Measurements from ENCODE around the gene SPOPL.
"Not testable (repeated sequence)": the region's sequence is repeated elsewhere in the genome, so short reads cannot be mapped to it uniquely, and the experiment has no call there.

Gene SPOPL

DNA sequence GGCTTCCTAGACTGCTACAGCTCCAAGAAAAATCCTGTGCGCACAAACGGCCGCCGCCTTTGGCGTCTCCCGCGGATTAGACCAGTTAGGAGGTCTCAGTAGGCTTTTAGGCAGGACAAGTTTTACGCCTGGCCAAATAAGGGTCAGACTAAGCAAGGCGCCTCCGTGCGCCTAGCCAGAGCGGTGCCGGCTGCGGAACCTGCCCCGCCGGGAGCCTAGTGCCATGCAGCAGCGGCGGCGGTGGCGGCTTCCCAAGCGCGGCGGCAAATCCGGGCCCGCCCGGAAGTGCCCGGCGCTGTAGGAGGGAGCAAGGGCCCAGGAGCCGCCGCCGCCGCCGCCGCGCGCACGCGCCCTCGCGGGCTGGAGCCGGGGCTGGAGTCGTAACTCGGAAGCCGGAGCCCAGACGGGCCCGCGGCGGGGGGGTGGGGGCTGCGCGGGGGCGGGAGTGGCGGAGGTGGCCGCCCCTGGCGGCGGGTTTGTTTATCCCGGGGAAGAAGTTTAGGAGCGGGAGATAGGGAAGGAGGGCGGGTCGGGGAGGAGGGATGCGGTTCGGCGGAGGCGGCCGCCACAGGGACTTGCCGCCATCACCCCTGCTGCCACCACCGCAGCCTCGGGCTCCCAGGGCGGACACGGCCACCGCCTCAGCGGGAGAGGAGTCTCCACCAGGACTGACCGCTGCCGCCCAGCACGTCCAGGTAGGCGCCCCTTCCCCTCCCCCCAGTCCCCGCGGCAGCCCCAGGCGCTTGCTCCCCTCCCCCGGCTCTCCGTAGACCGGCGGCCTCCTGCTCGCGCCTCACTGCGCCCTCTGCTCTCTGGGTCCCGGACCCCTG, at the start of gene SPOPL:
Gene SPOPL, plus strand, starts transcription at position 346 of the 830 bp plus-strand sequence. CDS start 48,447 bp downstream, outside the sequence.
- peak; percentile 70 to 79 (median 73) for DNase-seq

DNA sequence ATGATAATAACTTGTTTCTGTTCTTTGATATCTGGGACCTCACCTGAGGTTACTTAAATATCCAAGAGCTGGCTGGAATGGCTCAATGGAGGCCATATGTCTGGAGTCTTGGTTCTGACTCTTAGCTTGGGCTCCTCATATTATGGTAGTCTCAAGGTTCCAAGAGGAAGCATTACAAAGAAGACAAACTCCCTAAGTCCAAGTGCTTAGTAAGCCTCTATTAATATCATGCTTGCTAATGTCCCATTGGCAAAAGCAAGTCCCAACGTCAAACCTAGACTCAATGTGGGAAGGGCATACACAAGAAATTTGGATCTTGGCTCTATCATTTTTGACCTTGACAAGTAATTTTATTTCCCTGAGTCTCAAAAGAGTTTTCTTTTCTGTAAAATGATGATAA, 49.2 kb upstream of the SPOPL start:
- DNase-seq = no peak

DNA sequence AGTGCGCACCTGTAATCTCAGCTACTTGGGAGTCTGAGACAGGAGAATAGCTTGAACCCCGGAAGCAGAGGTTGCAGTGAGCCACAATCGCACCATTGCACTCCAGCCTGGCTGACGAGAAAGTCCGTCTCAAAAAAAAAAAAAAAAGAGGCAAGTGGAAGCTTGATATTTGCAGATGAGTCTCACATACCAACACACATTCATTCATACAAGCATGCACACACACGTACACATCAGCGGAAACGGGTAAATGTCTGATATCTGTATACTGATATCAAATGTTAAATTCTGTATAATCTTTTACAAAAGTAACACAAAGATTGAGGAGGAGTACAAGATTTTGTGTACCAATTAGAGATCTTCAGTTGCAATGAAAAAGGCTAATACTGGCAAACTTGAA, 47.8 kb upstream of the SPOPL start:
- DNase-seq = no peak

DNA sequence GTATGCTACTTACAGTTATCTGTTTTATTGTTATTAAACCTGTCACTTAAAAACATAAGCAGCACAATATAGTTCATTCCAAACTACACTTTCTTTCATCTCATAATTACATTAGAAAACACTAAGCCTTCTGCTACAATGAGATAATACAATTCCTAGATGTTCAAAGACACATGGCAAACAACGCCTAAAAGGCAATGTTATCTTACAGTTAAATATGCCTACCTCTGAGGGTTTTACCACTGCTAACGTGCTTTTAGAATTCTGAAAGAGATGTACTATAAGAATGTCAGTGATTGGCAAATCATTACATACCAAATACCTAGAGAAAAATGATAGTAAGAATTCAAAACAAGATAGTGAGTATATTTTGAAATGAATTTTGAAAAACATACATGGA, 46.8 kb upstream of the SPOPL start:
- no peak for DNase-seq

DNA sequence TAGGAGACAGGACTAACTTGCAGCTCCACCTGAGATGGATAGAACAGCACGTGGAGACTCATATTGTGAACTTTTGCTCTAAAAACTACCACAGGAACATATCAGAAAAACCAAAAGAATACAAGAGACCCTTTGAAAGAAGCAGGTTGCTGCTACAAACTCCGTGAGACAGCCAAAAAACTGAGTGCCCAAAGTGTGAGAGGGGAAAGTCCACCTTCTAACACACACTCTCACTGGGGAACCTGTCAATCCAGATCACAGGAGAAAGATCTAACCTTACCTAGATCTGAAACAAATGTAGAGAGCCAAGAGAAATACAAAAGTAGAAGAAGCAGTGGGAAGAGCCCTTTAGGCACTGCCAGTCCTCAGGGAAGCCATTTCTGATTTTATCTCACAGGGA, 46.3 kb upstream of the SPOPL start:
- DNase-seq = no peak

DNA sequence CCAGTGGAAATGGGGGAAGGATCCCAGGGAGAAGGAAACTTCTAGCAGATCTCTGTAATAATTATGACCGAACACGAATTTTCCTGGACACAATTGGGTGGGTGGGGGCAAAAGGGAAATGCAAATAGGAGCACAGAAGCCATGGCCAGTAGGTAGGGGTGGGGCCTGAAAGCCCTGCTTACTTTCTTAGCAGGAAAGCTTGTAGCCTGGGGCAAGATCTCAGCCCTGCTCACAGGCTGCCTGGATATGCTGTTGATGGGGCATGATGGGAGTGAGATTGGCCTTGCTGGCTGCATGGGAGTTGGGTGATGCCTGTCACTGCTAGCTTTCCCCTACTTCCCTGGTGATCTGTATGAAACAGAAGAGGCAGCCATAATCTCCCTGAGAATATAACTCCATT, 45.9 kb upstream of the SPOPL start:
- DNase-seq = no peak

DNA sequence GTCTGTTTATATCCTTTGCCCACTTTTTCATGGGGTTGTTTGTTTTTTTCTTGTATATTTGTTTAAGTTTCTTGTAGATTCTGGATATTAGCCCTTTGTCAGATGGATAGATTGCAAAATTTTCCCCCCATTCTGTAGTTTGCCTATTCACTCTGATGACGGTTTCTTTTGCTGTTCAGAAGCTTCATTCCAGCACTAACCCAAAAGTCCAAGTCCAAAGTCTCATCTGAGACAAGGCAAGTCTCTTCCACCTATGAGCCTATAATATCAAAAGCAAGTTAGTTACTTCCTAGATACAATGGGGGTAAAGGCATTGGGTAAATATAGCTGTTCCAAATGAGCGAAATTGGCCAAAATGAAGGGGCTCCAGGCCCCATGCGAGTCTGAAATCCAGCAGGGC, 38.9 kb upstream of the SPOPL start:
- DNase-seq = not testable (repeated sequence)

DNA sequence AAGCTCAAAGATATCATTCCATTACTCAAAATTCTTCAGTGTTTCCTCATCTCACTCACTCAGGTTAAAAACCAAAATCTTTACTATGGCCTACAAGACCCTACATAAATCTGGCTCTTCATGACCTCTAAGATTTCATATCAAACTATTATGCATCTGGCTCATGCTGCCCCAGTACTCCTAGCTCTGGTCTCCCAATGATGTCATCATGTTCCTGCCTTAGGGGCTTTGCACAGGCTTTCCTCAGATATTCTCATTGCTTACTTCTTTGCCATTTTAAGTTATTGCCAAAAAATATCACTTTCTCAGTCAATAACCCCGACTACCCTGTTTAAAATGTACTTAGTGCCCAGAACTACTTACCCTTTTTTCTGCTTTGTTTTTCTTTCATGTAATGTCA, 33.0 kb upstream of the SPOPL start:
- DNase-seq = no peak

DNA sequence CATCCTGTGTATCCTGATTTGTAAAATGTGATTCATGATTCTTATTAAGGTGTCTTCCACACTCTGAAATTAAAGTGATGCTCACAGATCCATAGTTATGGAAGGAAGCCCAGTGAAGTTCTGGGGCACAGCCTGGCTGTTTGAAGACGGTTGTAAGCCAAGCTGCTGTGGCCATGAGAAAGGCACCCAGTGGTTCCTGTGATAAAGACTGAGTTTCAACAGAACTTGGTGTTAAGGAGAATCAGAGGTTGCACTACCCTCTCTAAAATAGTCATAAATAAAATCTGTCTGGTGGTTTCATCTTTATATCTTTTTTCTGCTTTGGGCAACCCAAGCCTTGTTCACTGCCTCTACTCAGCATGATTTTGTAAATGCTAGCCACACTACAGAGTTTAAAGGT, 32.2 kb upstream of the SPOPL start:
- no peak for DNase-seq

DNA sequence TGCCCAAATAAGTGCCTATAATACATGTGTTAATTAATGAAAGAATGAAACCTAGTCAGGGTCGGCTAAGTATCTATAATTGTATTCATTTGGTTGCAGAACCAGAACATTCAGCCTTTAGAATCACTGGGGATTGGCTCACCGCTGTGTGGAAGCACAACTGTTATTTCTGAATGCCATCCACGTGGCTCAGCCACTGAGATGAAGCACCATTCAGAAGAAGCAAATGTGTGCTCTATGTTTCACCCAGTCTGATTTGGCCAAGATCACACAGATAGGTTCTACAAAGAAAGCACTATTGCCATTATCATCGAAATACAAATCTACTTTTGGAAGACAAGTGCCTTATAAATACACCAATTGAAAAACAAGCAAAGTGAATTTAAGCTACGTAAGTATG, 30.6 kb upstream of the SPOPL start:
- DNase-seq = no peak

DNA sequence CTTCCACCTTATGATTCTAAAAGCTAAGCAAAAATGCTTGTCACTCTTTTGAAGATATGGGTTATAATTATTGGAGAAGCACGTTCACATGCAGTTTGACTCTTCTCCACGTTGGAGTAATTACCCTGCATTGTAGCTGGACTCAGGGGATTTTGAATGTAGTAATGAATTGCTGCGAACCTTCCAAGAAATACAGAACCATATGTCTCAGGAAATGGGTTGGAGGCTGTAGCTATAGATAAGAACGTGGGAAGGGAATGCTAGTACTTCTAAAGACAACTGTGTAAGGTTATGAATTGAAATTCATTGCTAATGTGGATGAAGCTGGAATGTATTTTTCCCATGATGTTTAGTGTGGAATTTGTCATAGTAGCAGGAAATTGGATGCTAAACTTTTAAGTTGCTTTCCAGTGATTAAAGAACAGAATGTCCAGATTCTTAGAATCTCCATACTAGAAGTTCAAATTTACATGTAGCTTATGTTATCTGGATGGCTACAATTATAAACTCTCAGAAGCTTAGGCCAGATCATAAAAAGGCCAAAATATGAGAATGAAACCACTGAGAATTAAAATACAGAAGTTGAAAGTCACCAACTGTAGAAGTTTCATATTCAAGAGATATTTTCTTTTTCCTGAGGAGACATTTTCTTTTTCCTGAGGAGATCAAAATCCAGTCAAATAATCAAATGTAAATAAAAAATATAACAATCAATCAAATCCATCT, 27.3 kb upstream of the SPOPL start:
- DNase-seq = no peak

DNA sequence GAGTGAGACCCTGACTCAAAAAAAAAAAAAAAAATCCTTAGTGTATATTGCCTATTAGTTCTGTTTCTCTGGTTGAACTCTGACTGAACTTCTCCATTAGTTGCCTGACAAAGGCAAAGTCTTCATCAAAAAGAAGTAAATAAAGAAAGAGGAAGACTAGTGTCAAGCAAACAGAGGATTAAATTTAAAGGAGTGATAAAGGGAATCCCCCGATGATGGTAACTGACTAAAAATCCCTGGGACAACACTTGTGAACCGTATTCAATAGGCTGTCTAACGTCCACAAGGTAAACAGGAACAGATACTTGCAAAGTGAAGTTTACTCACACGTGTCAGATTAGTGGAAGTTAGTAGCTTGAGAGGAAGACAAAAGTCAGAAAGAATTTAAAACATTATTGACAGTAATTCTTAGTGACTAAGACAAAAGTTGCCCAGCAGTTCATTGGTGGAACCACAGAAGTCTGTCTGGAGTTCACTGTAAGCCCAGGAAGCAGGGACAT, 26.2 kb upstream of the SPOPL start:
- DNase-seq = no peak

DNA sequence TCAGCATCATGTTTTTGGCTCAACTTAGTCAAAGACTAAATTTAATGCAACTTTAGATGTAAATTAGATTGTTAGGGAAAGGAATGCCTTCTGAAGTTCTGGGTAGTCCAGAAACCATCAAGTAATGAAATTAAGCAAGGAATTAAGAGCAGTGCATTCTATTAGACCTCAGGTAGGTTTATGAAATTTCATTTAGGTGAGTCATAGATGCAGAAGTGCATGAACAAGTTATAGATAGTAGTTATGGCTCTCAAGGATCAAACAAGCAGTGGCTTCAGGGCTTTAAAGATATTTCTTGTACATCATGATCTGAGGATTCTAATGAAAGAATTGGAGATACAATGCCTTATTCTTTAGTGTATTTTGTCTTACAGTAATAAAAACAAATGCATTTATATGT, 25.4 kb upstream of the SPOPL start:
- DNase-seq = no peak

DNA sequence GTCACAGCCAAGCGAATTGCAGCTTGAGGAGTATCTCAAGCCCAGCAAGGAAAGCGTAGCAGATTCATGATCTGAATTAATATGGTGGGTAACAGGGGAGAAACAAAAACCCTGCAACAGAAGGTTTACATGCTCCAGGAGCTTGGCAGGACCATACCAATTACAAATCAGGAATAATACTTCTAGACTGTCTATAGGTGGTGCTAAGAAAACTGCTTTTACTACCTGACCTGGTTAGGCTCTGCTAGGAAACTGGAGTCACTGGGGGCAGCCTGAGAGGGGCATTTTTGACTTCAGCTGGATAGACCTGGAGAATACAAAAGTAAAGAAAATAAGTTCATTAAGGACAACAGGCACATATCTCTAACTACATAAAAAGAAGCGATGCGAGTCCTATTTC, 24.6 kb upstream of the SPOPL start:
- no peak for DNase-seq

DNA sequence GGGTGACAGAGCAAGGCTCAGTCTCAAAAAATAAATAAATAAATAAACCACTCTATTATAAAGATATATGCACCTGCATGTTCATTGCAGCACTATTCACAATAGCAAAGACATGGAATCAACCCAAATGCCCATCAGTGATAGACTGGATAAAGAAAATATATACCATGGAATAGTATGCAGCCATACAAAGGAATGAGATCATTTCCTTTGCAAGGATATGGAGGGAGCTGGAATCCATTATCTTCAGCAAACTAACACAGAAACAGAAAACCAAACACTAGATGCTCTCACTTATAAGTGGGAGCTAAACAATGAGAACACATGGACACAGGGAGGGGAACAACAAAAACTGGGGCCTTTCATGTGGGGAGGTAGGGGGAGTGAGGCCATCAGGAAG, 18.8 kb upstream of the SPOPL start:
- DNase-seq = not testable (repeated sequence)

DNA sequence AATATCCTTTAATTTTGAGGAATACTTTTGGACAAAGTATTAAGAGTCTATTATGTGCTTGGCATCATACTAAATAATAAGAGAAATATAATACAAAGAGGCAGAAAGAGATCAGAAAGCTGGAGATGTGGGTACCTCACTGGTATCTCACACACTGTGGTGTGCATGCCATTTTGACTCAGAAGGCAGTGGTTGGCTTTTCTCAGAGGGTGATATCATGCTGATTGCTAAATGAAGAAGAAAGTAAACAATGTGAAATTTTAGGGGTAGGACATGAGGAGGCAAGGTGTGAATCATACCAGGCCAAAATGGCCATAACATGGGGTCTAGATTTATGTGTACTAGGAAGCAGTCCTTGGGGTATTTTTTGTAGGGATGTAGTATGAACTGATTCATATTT, 16.6 kb upstream of the SPOPL start:
- DNase-seq = no peak

DNA sequence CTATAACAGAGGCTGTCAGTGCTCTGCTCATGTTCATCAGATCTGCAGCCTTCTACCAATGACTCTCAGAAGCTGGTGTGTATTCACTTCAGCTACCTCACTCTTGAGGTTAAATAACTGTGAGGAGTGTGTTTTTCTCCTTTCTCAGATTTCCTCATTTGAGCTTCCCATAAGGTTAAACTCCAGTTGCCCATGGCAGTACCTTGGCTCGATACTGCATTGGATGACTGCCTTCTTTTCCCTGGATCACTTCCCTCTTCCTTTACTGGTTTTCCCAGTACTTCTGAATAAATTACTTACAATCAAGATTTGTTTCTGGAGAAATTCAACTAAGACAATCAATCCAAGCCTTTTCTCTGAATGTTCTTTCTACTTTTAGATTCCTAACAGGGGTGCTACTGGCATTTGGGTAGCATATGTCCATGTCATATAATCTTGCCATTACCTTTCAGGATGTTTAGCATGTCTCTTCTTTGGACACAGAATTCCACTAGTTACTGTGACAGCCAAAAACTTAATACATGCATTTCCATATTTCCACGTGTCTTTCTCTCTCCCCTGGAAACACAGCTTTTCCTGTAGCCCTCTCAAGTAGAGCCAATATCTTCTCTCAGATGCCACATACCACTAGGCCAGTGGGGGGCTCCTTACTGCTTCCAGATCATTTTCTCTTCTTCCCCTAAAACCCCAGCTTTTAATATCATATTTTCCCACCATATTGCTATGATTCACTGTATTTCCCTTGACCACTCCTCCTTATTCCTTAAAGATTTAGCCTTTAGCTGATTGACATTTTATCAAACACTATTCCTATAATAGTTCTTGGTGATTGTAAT, 15.0 kb upstream of the SPOPL start:
- DNase-seq = no peak

DNA sequence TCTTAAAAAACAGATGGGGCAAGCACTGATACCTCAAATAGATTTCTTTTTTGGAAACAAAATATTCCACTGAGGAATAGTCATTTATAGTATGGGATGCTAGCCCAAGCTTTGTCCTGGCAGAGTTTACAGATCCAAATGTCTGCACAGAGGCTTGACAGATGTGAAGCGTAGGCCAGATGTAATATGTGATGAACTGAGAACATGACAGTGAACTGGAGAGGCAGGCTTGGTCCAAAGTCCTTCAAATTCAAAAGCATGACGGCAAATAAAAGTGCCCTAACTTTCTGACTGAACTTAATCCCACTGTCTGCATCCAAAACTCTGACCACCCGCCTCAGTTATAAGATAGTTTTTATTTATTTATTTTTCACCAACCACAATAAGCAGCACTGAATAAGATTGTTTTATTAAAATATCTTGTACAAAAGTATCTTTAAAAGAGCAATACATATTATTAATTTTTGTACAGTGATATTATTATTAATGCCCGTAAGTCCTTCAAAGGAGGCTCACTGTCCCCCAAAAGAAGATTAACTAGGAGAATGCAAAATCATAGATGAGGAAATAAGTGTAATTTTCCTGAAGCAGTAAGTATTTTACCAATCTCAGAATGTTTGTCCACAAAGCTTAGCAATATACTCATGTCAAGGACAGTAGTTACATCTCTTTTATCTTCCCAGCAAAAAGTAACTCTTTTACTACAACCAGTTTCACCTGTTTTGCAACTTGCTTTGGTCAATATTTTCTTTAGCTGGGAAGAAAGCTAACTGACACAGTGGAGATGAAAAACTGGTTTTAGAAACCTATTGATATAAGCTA, 10.7 kb upstream of the SPOPL start:
- DNase-seq = no peak

DNA sequence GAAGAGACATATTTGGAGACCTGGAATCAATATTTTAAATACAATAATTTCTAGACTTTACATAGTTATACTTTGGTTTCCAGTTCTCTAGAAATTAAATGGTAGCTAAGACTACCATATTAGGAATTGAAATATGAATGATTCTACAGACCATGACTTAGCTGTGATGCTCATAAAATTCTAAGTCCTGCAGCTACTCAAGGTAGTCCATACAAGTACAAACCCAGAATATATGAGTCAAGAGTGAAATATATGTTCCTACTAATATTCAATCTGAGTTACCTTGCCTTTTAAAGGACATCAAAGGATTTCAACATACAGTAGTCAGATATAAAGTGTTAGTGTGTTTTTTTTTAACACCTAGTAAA, 10.1 kb upstream of the SPOPL start:
- no peak for DNase-seq

DNA sequence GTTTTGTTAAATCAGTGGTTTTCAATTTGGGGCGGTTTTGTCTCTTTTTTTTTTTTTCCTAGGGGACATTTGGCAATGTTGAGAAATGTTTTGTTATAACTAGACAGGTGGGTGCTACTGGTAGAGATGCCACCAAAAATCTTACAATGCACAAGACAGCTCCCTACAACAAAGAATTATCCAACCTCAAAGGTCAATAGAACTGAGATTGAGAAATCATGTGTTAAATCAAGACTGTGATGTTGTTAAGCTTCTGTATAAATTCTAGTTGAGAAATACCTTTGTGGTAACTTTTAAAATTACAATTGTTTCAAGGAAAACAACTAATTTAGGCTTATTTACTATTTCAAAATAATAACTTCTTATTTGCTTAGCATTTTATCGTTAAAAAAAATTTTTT, 9.4 kb upstream of the SPOPL start:
- no peak for DNase-seq

DNA sequence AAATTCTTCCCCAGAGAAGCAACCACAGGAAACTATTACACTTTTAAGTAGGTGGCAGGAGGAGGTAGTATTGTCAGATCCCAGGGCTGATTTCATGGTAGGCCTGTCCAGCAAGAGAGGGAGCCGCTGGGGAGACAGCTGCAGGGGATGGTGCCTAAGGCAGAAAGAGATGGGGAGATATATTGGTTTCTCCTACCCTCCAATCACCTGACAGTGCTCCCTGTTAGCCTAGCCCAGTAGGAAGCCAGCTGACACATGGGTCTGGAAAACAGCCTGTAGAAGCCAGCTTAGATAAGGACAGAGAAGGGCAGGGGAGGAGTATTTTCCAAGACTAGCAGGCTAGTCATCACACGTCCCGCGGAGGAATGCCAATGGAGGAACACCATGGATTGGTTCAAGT, 8.2 kb upstream of the SPOPL start:
- no peak for DNase-seq

DNA sequence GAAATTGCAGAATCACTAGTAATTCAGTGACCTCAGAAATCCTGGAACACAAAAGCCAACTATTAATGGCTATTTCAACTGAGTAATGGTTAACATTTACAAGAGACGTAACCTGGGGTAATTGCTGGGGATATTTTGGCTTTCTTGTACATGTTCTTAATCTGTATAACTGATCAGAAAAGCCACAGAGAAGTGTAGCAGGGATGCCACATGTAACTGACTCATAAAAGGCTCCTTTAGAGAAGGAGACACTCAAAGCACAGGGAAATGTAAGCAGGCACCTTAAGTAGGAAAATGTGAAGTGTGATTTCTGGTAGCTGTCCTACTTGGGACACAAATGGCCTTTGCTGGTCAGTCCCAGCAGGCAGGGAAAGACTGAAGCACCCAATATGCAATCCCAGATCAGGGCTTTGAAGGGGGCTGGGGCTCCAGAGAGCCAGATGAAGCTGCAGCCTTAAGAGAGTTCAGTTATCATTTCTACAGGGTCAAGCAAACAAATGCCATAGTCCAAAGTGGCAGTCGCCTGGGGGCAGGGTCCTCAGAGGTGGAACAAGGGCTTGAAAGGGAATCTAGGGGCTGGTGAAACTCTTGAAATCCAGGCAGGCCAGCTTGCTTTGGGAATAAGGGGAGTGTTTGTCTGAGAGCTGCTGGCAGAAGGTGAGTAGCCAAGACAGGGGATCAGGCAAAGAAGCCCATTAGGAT, 7.2 kb upstream of the SPOPL start:
- DNase-seq = no peak
